Hepatocyte (in vitro differentiated cells): ENCODE results near the gene JAM3.

Experiments
- EZH2 ChIP-seq: fragments of 200-600 bp; sonication (generic); IDR thresholded peaks from 2 replicates; pipeline ENCODE4 v1.6.1; 2016; ENCODE audit warnings: antibody characterized with exemption, mild to moderate bottlenecking, borderline replicate concordance
- EZH2phosphoT487 ChIP-seq: fragments of 200-600 bp; sonication (generic); IDR thresholded peaks from one replicate; pipeline ENCODE4 v1.6.1; 2018; ENCODE audit warnings: antibody characterized with exemption, mild to moderate bottlenecking, low read depth, moderate library complexity; ENCODE audit not compliant: unreplicated experiment, severe bottlenecking
- TF ChIP-seq, protein P1 (sequence below): fragments of 200-600 bp; sonication (generic); IDR thresholded peaks from 2 replicates; pipeline ENCODE4 v1.5.1; 2016; ENCODE audit warnings: antibody characterized with exemption, mild to moderate bottlenecking; ENCODE audit not compliant: poor library complexity

DNA sequence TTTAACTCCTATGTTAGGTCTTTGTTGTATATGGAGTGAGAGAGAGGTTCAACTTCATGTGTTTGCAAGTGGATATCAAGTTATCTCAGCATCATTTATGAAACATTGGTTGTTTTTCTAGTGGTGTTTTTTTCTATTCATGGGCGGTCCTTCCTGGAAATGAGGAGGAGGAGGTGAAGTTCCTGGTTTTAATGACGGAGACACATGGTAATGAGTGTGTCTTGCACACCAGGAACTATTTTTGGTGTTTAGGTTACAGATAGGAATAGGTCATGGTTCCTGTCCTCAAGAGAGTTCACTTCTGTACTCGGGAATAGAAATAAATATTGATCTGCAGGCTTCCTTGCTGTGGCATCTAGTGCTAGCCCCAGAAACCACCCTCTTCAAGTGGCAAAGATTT, 74.9 kb downstream of the JAM3 start:
- TF ChIP-seq, protein P1, sequence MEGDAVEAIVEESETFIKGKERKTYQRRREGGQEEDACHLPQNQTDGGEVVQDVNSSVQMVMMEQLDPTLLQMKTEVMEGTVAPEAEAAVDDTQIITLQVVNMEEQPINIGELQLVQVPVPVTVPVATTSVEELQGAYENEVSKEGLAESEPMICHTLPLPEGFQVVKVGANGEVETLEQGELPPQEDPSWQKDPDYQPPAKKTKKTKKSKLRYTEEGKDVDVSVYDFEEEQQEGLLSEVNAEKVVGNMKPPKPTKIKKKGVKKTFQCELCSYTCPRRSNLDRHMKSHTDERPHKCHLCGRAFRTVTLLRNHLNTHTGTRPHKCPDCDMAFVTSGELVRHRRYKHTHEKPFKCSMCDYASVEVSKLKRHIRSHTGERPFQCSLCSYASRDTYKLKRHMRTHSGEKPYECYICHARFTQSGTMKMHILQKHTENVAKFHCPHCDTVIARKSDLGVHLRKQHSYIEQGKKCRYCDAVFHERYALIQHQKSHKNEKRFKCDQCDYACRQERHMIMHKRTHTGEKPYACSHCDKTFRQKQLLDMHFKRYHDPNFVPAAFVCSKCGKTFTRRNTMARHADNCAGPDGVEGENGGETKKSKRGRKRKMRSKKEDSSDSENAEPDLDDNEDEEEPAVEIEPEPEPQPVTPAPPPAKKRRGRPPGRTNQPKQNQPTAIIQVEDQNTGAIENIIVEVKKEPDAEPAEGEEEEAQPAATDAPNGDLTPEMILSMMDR: no peak
- no peak for TF ChIP-seq EZH2
- TF ChIP-seq EZH2phosphoT487: no peak
